AG08396 (cell line): ENCODE results near the gene SP9.

ENCODE experiments used
- DNase-seq: peaks from one replicate; pipeline ENCODE4 v3.0.0; 2012; ENCODE audit warnings: low spot score, mixed read lengths

Gene SP9

GRCh38 chr2:174333372-174334277 is 1.1 kb upstream of the SP9 start:
- no peak for DNase-seq

GRCh38 chr2:174334278-174334715 is 457 bp upstream of the SP9 start:
- DNase-seq = no peak

GRCh38 chr2:174335254-174335987 is 667 bp downstream of the SP9 start:
- DNase-seq = no peak

GRCh38 chr2:174335988-174336500 is 1.3 kb downstream of the SP9 start:
- no peak for DNase-seq

- DNase-seq = no peak
Measured at GRCh38 chr2:174336501-174337336, 2.0 kb downstream of the SP9 start.

GRCh38 chr2:174337337-174338146 is 2.8 kb downstream of the SP9 start:
- DNase-seq = no peak

- no peak for DNase-seq
Measured at GRCh38 chr2:174338147-174338605, 3.4 kb downstream of the SP9 start.

- DNase-seq = no peak
Measured at GRCh38 chr2:174338671-174339560, 4.2 kb downstream of the SP9 start.

- no peak for DNase-seq
Measured at GRCh38 chr2:174339561-174340399, 5.0 kb downstream of the SP9 start.

GRCh38 chr2:174340400-174341292 is 5.9 kb downstream of the SP9 start:
- DNase-seq = no peak

- DNase-seq = peak; percentile 91
Measured at GRCh38 chr2:174341293-174341994, 6.7 kb downstream of the SP9 start.

- no peak for DNase-seq
Measured at GRCh38 chr2:174341995-174342685, 7.4 kb downstream of the SP9 start.

- DNase-seq = no peak
Measured at GRCh38 chr2:174342686-174343342, 8.1 kb downstream of the SP9 start.

GRCh38 chr2:174343343-174343622 is 8.5 kb downstream of the SP9 start:
- no peak for DNase-seq

GRCh38 chr2:174343623-174344455 is 9.1 kb downstream of the SP9 start:
- DNase-seq = no peak
